ENCODE measurements around the gene FBXL13. TPM values are rescaled to one million over a fixed set of nuclear protein-coding genes. Genes with fewer than 3 reads are reported as not detected.
"Not testable (repeated sequence)": the region's sequence is repeated elsewhere in the genome, so short reads cannot be mapped to it uniquely, and the experiment has no call there.

Gene FBXL13
- total and polyA plus RNA-seq, 5 donors: 0.07 to 1.3 (median 0.68) TPM

DNA sequence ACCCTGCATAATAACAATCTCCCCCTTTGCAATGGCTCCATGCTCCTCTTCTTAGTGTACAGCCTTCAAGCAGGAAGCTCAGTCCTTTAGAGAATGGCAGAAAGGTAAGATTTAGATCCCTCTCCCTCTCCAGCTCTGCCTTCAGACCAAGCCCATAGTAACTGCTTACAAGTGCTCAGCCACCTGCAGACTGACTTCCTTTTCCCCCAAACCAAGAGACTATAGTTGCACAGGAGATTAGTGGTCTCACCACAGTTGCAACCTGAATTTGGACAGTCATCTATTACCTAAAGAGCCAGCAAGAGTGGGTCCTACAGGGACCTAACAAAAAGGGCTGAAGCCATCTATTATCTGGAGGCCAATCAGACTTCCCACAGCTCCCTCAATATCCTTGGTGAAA, 16.5 kb downstream of the FBXL13 start:
- ATAC-seq (no peak), DNase-seq (no peak)
- H3K27me3 ChIP-seq (ENCODE audit: control insufficient read depth, insufficient read depth): no peaks in the 10 kb centered on the region
- H3K9me3 ChIP-seq (ENCODE audit: control insufficient read depth, low read length): no peaks in the 10 kb centered on the region
- no peak overlapping the region for H3K27ac ChIP-seq (ENCODE audit: low read length)
- H3K4me3 ChIP-seq (ENCODE audit: low read length): no peak overlapping the region
- intact Hi-C loops (cut with DNase I): no loop called here
- H3K4me1 ChIP-seq (ENCODE audit: control insufficient read depth, insufficient read depth, low read length): no peaks in the 10 kb centered on the region

DNA sequence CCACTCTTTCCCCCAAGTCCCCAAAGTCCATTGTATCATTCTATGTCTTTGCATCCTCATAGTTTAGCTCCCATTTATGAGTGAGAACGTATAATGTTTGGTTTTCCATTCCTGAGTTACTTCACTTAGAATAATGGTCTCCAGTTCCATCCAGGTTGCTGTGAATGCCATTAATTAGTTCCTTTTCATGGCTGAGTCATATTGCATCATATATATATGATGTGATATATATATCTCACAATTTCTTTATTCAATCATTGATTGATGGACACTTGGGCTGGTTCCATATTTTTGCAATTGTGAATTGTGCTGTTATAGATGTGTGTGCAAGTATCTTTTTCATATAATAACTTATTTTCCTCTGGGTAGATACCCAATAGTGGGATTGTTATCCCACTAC, 18.6 kb downstream of the FBXL13 start:
- WGBS: 86% methylated on average over 1 of the region's 1 CpG
- H3K27ac ChIP-seq (ENCODE audit: low read length); H3K9me3 ChIP-seq (ENCODE audit: control insufficient read depth, low read length); H3K4me3 ChIP-seq (ENCODE audit: low read length); intact Hi-C loops (cut with DNase I); H3K4me1 ChIP-seq (ENCODE audit: control insufficient read depth, insufficient read depth, low read length); ATAC-seq; DNase-seq; H3K27me3 ChIP-seq (ENCODE audit: control insufficient read depth, insufficient read depth): not testable (repeated sequence)

DNA sequence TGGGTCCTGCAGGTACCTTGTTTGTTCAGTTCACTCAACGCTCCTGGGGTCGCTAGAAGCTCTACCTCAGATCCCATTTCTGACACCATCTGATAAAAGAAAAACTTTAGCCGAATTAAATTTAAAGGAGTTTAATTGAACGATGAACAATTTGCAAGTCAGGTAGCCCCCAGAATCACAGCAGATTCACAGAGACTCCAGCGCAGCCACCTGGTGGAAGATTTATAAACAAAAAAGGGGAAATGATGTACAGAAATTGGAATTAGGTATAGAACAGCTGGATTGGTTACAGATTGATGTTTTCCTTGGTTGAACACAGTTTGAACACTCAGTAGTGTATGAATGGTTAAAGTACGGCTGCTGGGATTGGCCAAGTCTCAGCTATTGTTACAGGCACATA, 23.1 kb downstream of the FBXL13 start:
- no peaks in the 10 kb centered on the region for H3K4me1 ChIP-seq (ENCODE audit: control insufficient read depth, insufficient read depth, low read length)
- no peak for ATAC-seq
- no peak overlapping the region for H3K4me3 ChIP-seq (ENCODE audit: low read length)
- 91% methylated on average over 6 of the region's 6 CpGs for WGBS
- no peaks in the 10 kb centered on the region for H3K9me3 ChIP-seq (ENCODE audit: control insufficient read depth, low read length)
- no peak overlapping the region for H3K27ac ChIP-seq (ENCODE audit: low read length)
- intact Hi-C loops (cut with DNase I): no loop called here
- no peaks in the 10 kb centered on the region for H3K27me3 ChIP-seq (ENCODE audit: control insufficient read depth, insufficient read depth)
- no peak for DNase-seq

- H3K9me3 ChIP-seq (ENCODE audit: control insufficient read depth, low read length): no peaks in the 10 kb centered on the region
- ATAC-seq: no peak
- whole genome bisulfite sequencing: 90% methylated on average over 2 of the region's 2 CpGs
- no peaks in the 10 kb centered on the region for H3K4me1 ChIP-seq (ENCODE audit: control insufficient read depth, insufficient read depth, low read length)
- DNase-seq: no peak
- H3K4me3 ChIP-seq (ENCODE audit: low read length): no peak overlapping the region
- no peaks in the 10 kb centered on the region for H3K27me3 ChIP-seq (ENCODE audit: control insufficient read depth, insufficient read depth)
- intact Hi-C loops (cut with DNase I): no loop called here
- no peak overlapping the region for H3K27ac ChIP-seq (ENCODE audit: low read length)
Measured at GRCh38 chr7:103048833-103049232, 25.8 kb downstream of the FBXL13 start.

DNA sequence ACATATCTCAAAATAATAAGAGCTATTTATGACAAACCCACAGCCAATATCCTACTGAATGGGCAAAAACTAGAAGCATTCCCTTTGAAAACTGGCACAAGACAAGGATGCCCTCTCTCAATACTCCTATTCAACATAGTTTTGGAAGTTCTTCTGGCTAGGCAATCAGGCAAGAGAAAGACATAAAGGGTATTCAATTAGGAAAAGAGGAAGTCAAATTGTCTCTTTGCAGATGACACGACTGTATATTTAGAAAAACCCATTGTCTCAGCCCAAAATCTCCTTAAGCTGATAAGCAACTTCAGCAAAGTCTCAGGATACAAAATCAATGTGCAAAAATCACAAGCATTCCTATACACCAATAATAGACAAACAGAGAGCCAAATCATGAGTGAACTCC, 32.8 kb downstream of the FBXL13 start:
- H3K27ac ChIP-seq (ENCODE audit: low read length); H3K27me3 ChIP-seq (ENCODE audit: control insufficient read depth, insufficient read depth); intact Hi-C loops (cut with DNase I); H3K4me1 ChIP-seq (ENCODE audit: control insufficient read depth, insufficient read depth, low read length); H3K9me3 ChIP-seq (ENCODE audit: control insufficient read depth, low read length); ATAC-seq; H3K4me3 ChIP-seq (ENCODE audit: low read length); DNase-seq: not testable (repeated sequence)
- WGBS: 72% methylated on average over 1 of the region's 1 CpG

GRCh38 chr7:103037823-103038739, 36.5 kb downstream of the FBXL13 start:
- ATAC-seq; intact Hi-C loops (cut with DNase I); H3K4me1 ChIP-seq (ENCODE audit: control insufficient read depth, insufficient read depth, low read length); H3K27me3 ChIP-seq (ENCODE audit: control insufficient read depth, insufficient read depth); H3K9me3 ChIP-seq (ENCODE audit: control insufficient read depth, low read length); H3K4me3 ChIP-seq (ENCODE audit: low read length); H3K27ac ChIP-seq (ENCODE audit: low read length): not testable (repeated sequence)
- DNase-seq: peak in 1 of 3 donors; percentile 54
- WGBS: 81% methylated on average over 20 of the region's 20 CpGs

DNA sequence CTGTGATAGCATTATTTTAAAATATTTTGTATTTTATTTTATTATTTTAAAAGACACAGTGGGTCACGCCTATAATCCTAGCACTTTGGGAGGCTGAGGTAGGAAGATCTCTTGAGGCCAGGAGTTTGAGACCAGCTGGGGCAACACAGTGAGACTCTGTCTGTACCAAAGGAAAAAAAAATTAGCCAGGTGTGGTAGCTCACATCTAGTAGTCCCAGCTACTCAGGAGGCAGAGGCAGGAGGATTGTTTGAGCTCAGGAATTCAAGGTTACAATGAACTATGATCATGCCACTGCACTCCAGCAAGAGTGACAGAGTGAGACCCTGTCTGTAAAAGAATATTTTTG, 37.1 kb downstream of the FBXL13 start:
- 97% methylated on average over 1 of the region's 1 CpG for WGBS
- Histone ChIP-seq H3K27ac (ENCODE audit: low read length) (no peak overlapping the region), H3K9me3 (ENCODE audit: control insufficient read depth, low read length) (no peaks in the 10 kb centered on the region), H3K27me3 (ENCODE audit: control insufficient read depth, insufficient read depth) (no peaks in the 10 kb centered on the region), H3K4me3 (ENCODE audit: low read length) (no peak overlapping the region), H3K4me1 (ENCODE audit: control insufficient read depth, insufficient read depth, low read length) (no peaks in the 10 kb centered on the region)
- DNase-seq (no peak), ATAC-seq (no peak)
- intact Hi-C loops (cut with DNase I): no loop called here

DNA sequence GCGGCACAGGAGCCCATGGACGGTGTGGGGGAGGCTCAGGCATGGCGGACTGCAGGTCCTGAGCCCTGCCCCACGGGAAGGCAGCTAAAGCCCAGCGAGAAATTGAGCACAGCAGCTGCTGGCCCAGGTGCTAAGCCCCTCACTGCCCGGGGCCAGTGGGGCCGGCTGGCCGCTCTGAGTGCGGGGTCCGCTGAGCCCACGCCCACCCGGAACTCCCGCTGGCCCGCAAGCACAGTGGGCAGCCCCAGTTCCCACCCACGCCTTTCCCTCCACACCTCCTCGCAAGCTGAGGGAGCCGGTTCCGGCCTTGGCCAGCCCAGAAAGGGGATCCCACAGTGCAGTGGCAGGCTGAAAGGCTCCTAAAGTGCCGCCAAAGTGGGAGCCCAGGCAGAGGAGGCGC, 40.3 kb downstream of the FBXL13 start:
- ATAC-seq; intact Hi-C loops (cut with DNase I); DNase-seq; H3K4me1 ChIP-seq (ENCODE audit: control insufficient read depth, insufficient read depth, low read length); H3K27ac ChIP-seq (ENCODE audit: low read length); H3K4me3 ChIP-seq (ENCODE audit: low read length); H3K9me3 ChIP-seq (ENCODE audit: control insufficient read depth, low read length); H3K27me3 ChIP-seq (ENCODE audit: control insufficient read depth, insufficient read depth): not testable (repeated sequence)
- 94% methylated on average over 20 of the region's 20 CpGs for WGBS

DNA sequence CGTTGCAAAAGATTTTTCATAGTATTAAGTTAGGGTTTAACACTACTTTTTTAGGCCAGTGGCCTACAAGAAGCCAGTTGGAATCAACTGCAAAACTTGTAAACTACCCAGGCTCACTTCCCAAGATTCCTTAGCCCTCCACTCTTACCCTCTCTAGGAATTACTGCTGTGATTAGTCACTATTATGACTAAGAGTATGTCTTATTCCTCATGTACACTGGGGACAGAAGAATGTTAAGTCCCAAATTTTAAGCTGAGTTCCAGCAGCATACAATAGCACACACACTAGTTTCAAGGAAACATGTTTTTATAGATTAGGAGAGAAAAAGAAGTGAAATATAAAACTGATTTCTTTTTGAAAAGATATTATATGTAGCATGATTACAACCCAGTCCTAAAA, 42.8 kb downstream of the FBXL13 start:
- Histone ChIP-seq H3K27ac (ENCODE audit: low read length) (no peak overlapping the region), H3K27me3 (ENCODE audit: control insufficient read depth, insufficient read depth) (no peaks in the 10 kb centered on the region), H3K4me3 (ENCODE audit: low read length) (no peak overlapping the region), H3K4me1 (ENCODE audit: control insufficient read depth, insufficient read depth, low read length) (no peaks in the 10 kb centered on the region), H3K9me3 (ENCODE audit: control insufficient read depth, low read length) (no peaks in the 10 kb centered on the region)
- no peak for ATAC-seq
- intact Hi-C loops (cut with DNase I): no loop called here
- 78% methylated on average over 1 of the region's 1 CpG for WGBS
- DNase-seq: no peak

- no peaks in the 10 kb centered on the region for H3K9me3 ChIP-seq (ENCODE audit: control insufficient read depth, low read length)
- intact Hi-C loops (cut with DNase I): no loop called here
- H3K4me3 ChIP-seq (ENCODE audit: low read length): no peak overlapping the region
- WGBS: 93% methylated on average over 1 of the region's 1 CpG
- H3K4me1 ChIP-seq (ENCODE audit: control insufficient read depth, insufficient read depth, low read length): no peaks in the 10 kb centered on the region
- DNase-seq (no peak), ATAC-seq (no peak)
- H3K27me3 ChIP-seq (ENCODE audit: control insufficient read depth, insufficient read depth): no peaks in the 10 kb centered on the region
- H3K27ac ChIP-seq (ENCODE audit: low read length): no peak overlapping the region
Measured at GRCh38 chr7:103031024-103031423, 43.6 kb downstream of the FBXL13 start.

- no peak overlapping the region for H3K27ac ChIP-seq (ENCODE audit: low read length)
- no peaks in the 10 kb centered on the region for H3K4me1 ChIP-seq (ENCODE audit: control insufficient read depth, insufficient read depth, low read length)
- no peaks in the 10 kb centered on the region for H3K27me3 ChIP-seq (ENCODE audit: control insufficient read depth, insufficient read depth)
- ATAC-seq (no peak), DNase-seq (no peak)
- 75% methylated on average over 3 of the region's 3 CpGs for WGBS
- no peak overlapping the region for H3K4me3 ChIP-seq (ENCODE audit: low read length)
- intact Hi-C loops (cut with DNase I): no loop called here
- H3K9me3 ChIP-seq (ENCODE audit: control insufficient read depth, low read length): no peaks in the 10 kb centered on the region
Measured at GRCh38 chr7:103025341-103025740, 49.3 kb downstream of the FBXL13 start.

DNA sequence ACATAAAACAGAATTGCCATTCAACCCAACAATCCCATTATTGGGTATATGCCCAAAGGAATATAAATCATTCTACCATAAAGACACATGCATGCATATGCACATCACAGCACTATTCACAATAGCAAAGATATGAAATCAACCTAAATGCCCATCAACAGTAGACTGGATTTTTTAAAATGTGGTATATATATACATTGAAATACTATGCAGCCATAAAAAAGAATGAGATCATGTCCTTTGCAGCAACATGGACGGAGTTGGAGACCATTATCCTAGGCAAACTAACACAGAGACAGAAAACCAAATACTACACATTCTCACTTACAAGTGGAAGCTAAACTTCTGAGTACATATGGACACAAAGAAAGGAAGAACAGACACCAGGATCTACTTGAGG, 51.0 kb downstream of the FBXL13 start:
- intact Hi-C loops (cut with DNase I); H3K4me3 ChIP-seq (ENCODE audit: low read length); H3K4me1 ChIP-seq (ENCODE audit: control insufficient read depth, insufficient read depth, low read length); H3K27me3 ChIP-seq (ENCODE audit: control insufficient read depth, insufficient read depth); H3K9me3 ChIP-seq (ENCODE audit: control insufficient read depth, low read length); DNase-seq; ATAC-seq; H3K27ac ChIP-seq (ENCODE audit: low read length): not testable (repeated sequence)
- 88% methylated on average over 1 of the region's 1 CpG for WGBS
